Caco-2 (cell line): ENCODE measurements around the gene SSTR5. TPM values are rescaled to one million over a fixed set of nuclear protein-coding genes. Genes with fewer than 3 reads are reported as not detected.

Experiments
- BruUV-seq: library from RNA; stranded (reverse); fragments of 400-500 nt; replicated peaks from 2 replicates; lab custom pipeline; 2021; lab: Mats Ljungman, UMichigan
- CTCF ChIA-PET: fragments of 300-600 bp; sonication (Branson Sonifier 250); formaldehyde crosslinking; loops from one replicate; lab custom pipeline; 2022; ENCODE audit warnings: antibody characterized with exemption; lab: Charles Lee
- POLR2A ChIA-PET: fragments of 300-600 bp; sonication (Branson Sonifier 250); formaldehyde crosslinking; loops from one replicate; lab custom pipeline; 2022; ENCODE audit warnings: antibody characterized with exemption; lab: Charles Lee
- DNase-seq, 2 experiments: peaks; one replicate each; pipeline versions ENCODE4 v3.0.0 to v3.0.0-alpha.2; 2020 to 2022
- H3K27me3 ChIP-seq: replicated peaks from 2 replicates; pipeline ENCODE4 v1.6.0; 2011; ENCODE audit warnings: low read length; ENCODE audit not compliant: control insufficient read depth, insufficient read depth
- H3K36me3 ChIP-seq: 2 replicates; pipeline ENCODE4 v1.5.1; 2011; ENCODE audit warnings: low read length; ENCODE audit not compliant: control insufficient read depth, insufficient read depth
- H3K4me1 ChIP-seq: fragments of 250-450 bp; sonication (Bioruptor Pico); 2 replicates; pipeline ENCODE4 v1.5.1; 2020; ENCODE audit warnings: mild to moderate bottlenecking
- H3K4me3 ChIP-seq: 2 replicates; pipeline ENCODE4 v1.5.1; 2011; ENCODE audit warnings: low read depth, mild to moderate bottlenecking, control low read depth, low read length
- H3K9me3 ChIP-seq: fragments of 250-450 bp; sonication (Bioruptor Pico); 2 replicates; pipeline ENCODE4 v1.5.1; 2020; ENCODE audit warnings: mild to moderate bottlenecking, moderate library complexity
- H3K27ac Mint-ChIP-seq: one replicate; pipeline ENCODE4 v1.8.0; 2022; ENCODE audit warnings: mixed read lengths; ENCODE audit not compliant: unreplicated experiment
- H3K27me3 Mint-ChIP-seq: one replicate; pipeline ENCODE4 v1.8.0; 2022; ENCODE audit warnings: mixed read lengths; ENCODE audit not compliant: insufficient read depth, unreplicated experiment
- H3K36me3 Mint-ChIP-seq: one replicate; pipeline ENCODE4 v1.8.0; 2022; ENCODE audit warnings: mild to moderate bottlenecking, mixed read lengths; ENCODE audit not compliant: insufficient read depth, unreplicated experiment
- H3K4me1 Mint-ChIP-seq: one replicate; pipeline ENCODE4 v1.8.0; 2022; ENCODE audit warnings: low read depth, mixed read lengths; ENCODE audit not compliant: unreplicated experiment
- H3K4me3 Mint-ChIP-seq: one replicate; pipeline ENCODE4 v1.8.0; 2022; ENCODE audit warnings: mild to moderate bottlenecking, moderate library complexity, mixed read lengths; ENCODE audit not compliant: unreplicated experiment
- H3K9me3 Mint-ChIP-seq: one replicate; pipeline ENCODE4 v1.8.0; 2022; ENCODE audit warnings: mixed read lengths; ENCODE audit not compliant: unreplicated experiment
- intact Hi-C: fragments of 100-400 bp; cut with micrococcal nuclease; formaldehyde crosslinking; loops from one replicate; pipeline ENCODE4 v1.10.0; 2022; ENCODE audit not compliant: unreplicated experiment
- total RNA-seq: library from RNA; stranded (reverse); gene quantifications from 2 replicates; pipeline ENCODE4 v1.2.3, GENCODE V29; 2022
- TF ChIP-seq, protein P1 (sequence below), 2 experiments: fragments of 200-600 bp in 1 of 2; IDR thresholded peaks; 1 replicate in 1 of 2; 2 replicates in 1 of 2; pipeline versions ENCODE4 v1.5.1 to v1.8.0; 2011 to 2022; ENCODE audit warnings: antibody characterized with exemption in 1 of 2, control low read depth in 1 of 2, inconsistent platforms in 1 of 2, low read depth in 1 of 2, low read length in 1 of 2, mild to moderate bottlenecking in 1 of 2, moderate library complexity in 1 of 2; ENCODE audit not compliant: insufficient read depth in 1 of 2, severe bottlenecking in 1 of 2, unreplicated experiment in 1 of 2

SSTR5 gene
- total RNA-seq, 1 experiment from 2014 or later: 0.23 TPM

DNA sequence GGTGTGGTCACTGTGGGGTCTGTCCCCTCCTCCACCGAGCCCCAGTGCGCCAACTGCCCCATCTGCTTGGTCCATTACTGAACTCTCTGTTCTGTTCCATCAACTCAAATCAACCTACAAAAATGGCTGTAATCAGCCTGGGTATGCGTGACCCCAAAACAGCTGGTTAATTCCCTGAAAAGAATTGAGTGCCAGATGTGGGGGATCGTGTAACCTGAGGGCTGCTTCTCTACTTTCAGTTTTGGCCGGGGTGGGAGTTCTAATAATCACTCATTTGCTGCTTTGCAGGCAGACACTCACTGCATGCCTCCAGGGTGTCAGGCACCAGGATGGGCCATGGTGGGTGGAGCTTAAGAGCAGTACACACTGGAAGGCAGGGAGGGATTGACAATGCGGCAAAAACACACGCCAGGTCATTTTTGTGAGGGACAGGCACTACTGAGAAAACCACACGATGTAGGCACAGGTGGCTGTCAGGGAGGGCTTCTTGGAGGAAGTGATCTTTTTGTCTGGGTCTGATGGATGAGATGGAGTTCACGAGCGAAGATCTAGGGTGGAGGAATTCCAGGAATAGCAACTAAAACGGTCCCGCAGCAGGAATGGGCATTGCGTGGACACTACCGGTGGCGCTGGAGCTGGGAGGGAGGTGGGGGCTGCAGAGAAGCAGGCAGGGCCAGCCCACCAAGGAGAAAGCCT is 30.4 kb upstream of the SSTR5 start:
- Mint-ChIP-seq H3K4me3 (no peak overlapping the region), H3K27ac (no peak overlapping the region), H3K36me3 (no peaks in the 10 kb centered on the region), H3K27me3 (no peaks in the 10 kb centered on the region), H3K4me1 (no peaks in the 10 kb centered on the region), H3K9me3 (no peaks in the 10 kb centered on the region)
- Histone ChIP-seq H3K4me3 (no peak overlapping the region), H3K27me3 (no peaks in the 10 kb centered on the region), H3K4me1 (no peaks in the 10 kb centered on the region), H3K36me3 (no peaks in the 10 kb centered on the region), H3K9me3 (no peaks in the 10 kb centered on the region)
- BruUV-seq: no TSS peak
- CTCF ChIA-PET: no interaction called here
- DNase-seq: no peak
- TF ChIP-seq, protein P1, sequence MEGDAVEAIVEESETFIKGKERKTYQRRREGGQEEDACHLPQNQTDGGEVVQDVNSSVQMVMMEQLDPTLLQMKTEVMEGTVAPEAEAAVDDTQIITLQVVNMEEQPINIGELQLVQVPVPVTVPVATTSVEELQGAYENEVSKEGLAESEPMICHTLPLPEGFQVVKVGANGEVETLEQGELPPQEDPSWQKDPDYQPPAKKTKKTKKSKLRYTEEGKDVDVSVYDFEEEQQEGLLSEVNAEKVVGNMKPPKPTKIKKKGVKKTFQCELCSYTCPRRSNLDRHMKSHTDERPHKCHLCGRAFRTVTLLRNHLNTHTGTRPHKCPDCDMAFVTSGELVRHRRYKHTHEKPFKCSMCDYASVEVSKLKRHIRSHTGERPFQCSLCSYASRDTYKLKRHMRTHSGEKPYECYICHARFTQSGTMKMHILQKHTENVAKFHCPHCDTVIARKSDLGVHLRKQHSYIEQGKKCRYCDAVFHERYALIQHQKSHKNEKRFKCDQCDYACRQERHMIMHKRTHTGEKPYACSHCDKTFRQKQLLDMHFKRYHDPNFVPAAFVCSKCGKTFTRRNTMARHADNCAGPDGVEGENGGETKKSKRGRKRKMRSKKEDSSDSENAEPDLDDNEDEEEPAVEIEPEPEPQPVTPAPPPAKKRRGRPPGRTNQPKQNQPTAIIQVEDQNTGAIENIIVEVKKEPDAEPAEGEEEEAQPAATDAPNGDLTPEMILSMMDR (IDR thresholded peaks at IDR 0.05; ENCODE audit: insufficient read depth in 1 of 2, low read depth in 1 of 2, low read length in 1 of 2, severe bottlenecking in 1 of 2, unreplicated experiment in 1 of 2): no peak
- POLR2A ChIA-PET: no interaction called here
- intact Hi-C loops: no loop called here

DNA sequence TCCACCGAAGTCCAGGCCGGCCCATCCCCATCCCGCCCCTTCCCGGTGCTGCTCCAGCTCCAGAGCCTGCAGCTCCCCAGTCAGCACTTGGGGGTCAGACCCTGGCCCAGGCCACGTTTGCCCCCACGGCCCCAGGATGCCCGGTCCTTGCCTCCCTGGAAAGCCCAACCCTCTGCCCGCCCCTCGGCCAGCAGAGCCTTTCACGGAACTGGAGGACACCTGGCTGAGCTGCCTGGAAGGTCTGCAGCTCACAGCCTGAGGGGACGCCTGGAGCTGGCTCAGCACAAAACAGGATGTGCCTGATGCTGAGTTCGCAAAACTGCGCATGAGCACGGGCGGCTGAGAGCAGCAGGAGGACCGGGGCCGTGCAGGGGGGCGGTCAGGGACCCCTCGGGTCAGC is 29.7 kb upstream of the SSTR5 start:
- no peak overlapping the region for H3K4me3 ChIP-seq
- ChIA-PET POLR2A (no interaction called here), CTCF (no interaction called here)
- TF ChIP-seq, protein P1 (IDR thresholded peaks at IDR 0.05; ENCODE audit: insufficient read depth in 1 of 2, low read depth in 1 of 2, low read length in 1 of 2, severe bottlenecking in 1 of 2, unreplicated experiment in 1 of 2): no peak
- Mint-ChIP-seq H3K36me3 (no peaks in the 10 kb centered on the region), H3K9me3 (no peaks in the 10 kb centered on the region), H3K27me3 (no peaks in the 10 kb centered on the region), H3K27ac (no peak overlapping the region), H3K4me3 (no peak overlapping the region), H3K4me1 (no peaks in the 10 kb centered on the region)
- no peaks in the 10 kb centered on the region for H3K27me3 ChIP-seq
- H3K9me3 ChIP-seq: no peaks in the 10 kb centered on the region
- BruUV-seq: no TSS peak
- H3K36me3 ChIP-seq: no peaks in the 10 kb centered on the region
- no peak for DNase-seq
- intact Hi-C loops: no loop called here
- no peaks in the 10 kb centered on the region for H3K4me1 ChIP-seq

DNA sequence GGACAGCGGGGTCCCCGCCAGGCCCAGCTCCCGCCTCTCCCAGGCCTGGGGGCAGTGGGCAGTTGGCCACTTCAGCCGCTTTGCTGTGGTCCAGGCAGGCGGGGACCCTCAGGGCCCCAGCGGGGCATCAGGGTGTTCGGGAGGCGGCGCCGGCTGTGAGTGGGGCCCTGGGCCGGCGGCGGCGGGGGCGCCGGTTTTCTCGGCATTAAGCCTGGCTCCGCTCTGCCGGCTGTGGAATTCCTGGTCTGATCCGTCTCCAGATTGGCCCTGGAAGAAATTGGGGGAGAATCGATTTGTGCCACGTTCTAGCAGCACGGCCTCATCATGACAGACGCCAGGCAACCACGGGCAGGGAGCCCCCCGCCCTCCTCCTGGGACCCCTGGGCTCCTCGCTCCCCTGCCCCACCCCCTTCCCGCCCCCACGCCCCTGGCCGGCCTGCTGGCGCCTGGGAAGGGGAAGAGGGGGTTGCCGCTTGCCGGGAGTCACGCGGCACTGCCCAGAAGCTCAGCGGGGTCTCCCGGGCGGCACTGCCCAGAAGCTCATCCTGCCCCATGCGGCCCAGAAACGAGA is 28.6 kb upstream of the SSTR5 start:
- H3K27ac Mint-ChIP-seq: no peak overlapping the region
- no peaks in the 10 kb centered on the region for H3K27me3 Mint-ChIP-seq
- ChIA-PET POLR2A (no interaction called here), CTCF (no interaction called here)
- H3K4me1 ChIP-seq: peaks cover 2% of the 10 kb centered on the region; the same call in 1 of the 2 replicates
- no peaks in the 10 kb centered on the region for H3K36me3 ChIP-seq
- no peaks in the 10 kb centered on the region for H3K27me3 ChIP-seq
- no peak overlapping the region for H3K4me3 ChIP-seq
- no peaks in the 10 kb centered on the region for H3K9me3 ChIP-seq
- no peaks in the 10 kb centered on the region for H3K36me3 Mint-ChIP-seq
- H3K4me3 Mint-ChIP-seq: no peak overlapping the region
- H3K9me3 Mint-ChIP-seq: no peaks in the 10 kb centered on the region
- TF ChIP-seq, protein P1 (IDR thresholded peaks at IDR 0.05; ENCODE audit: insufficient read depth in 1 of 2, low read depth in 1 of 2, low read length in 1 of 2, severe bottlenecking in 1 of 2, unreplicated experiment in 1 of 2): no peak
- no TSS peak for BruUV-seq
- H3K4me1 Mint-ChIP-seq: no peaks in the 10 kb centered on the region
- no peak for DNase-seq
- intact Hi-C loops: no loop called here
